DND-41 (cell line): Measurements from ENCODE around the gene NDUFB11.

ENCODE experiments used
- ATAC-seq: fragments of 200-7000 bp; cut with Tn5 transposase; 3 replicates; pipeline ENCODE4 v1.9.1; 2021; ENCODE audit warnings: low read depth; ENCODE audit not compliant: insufficient read depth
- DNase-seq: peaks from one replicate; pipeline ENCODE4 v3.0.0-alpha.2; 2020
- H2AFZ ChIP-seq: 2 replicates; pipeline ENCODE4 v1.6.0; 2012; ENCODE audit warnings: low read depth, low read length
- H3K27ac ChIP-seq: 2 replicates; pipeline ENCODE4 v1.5.1; 2012; ENCODE audit warnings: low read length, inconsistent platforms
- H3K27me3 ChIP-seq: fragments of 200-600 bp; sonication (generic); 2 replicates; pipeline ENCODE4 v1.6.0; 2012; ENCODE audit warnings: low read length, mild to moderate bottlenecking, inconsistent platforms; ENCODE audit not compliant: insufficient read depth, poor library complexity
- H3K36me3 ChIP-seq: 2 replicates; pipeline ENCODE4 v1.5.1; 2012; ENCODE audit warnings: low read length, inconsistent platforms; ENCODE audit not compliant: insufficient read depth
- H3K4me1 ChIP-seq: 2 replicates; pipeline ENCODE4 v1.5.1; 2012; ENCODE audit warnings: mild to moderate bottlenecking, low read length; ENCODE audit not compliant: insufficient read depth
- H3K4me2 ChIP-seq: 2 replicates; pipeline ENCODE4 v1.6.0; 2012; ENCODE audit warnings: mild to moderate bottlenecking, moderate library complexity, low read length, inconsistent platforms; ENCODE audit not compliant: insufficient read depth
- H3K4me3 ChIP-seq, 2 experiments: fragments of 200-600 bp in 1 of 2; shearing (Covaris generic) in 1 of 2; 2 replicates each; pipeline ENCODE4 v1.5.1; 2012 to 2016; ENCODE audit warnings: inconsistent platforms in 2 of 2, low read length in 2 of 2, mild to moderate bottlenecking in 2 of 2, low read depth in 1 of 2, moderate library complexity in 1 of 2
- H3K79me2 ChIP-seq: 2 replicates; pipeline ENCODE4 v1.6.0; 2012; ENCODE audit warnings: low read length, inconsistent platforms; ENCODE audit not compliant: insufficient read depth
- H3K9ac ChIP-seq: 2 replicates; pipeline ENCODE4 v1.6.0; 2012; ENCODE audit warnings: low read depth, mild to moderate bottlenecking, inconsistent platforms, low read length, moderate library complexity
- H3K9me3 ChIP-seq: 2 replicates; pipeline ENCODE4 v1.5.1; 2012; ENCODE audit warnings: low read length, moderate library complexity, mild to moderate bottlenecking, inconsistent platforms; ENCODE audit not compliant: insufficient read depth, severe bottlenecking
- H4K20me1 ChIP-seq: 2 replicates; pipeline ENCODE4 v1.6.0; 2012; ENCODE audit warnings: low read length; ENCODE audit not compliant: insufficient read depth
- CTCF ChIP-seq: IDR thresholded peaks from 2 replicates; pipeline ENCODE4 v1.5.1; 2012; ENCODE audit warnings: borderline replicate concordance, low read length, moderate library complexity, mild to moderate bottlenecking; ENCODE audit not compliant: poor library complexity, severe bottlenecking; ENCODE audit errors: extremely low read depth
- EZH2 ChIP-seq: IDR thresholded peaks from 3 replicates; pipeline ENCODE4 v1.6.1; 2012; ENCODE audit warnings: borderline replicate concordance, low read depth, mild to moderate bottlenecking, moderate library complexity, low read length, inconsistent platforms; ENCODE audit not compliant: severe bottlenecking

NDUFB11 gene

GRCh38 chrX:47172549-47172948 lies 28.0 kb upstream of the NDUFB11 start:
- TF ChIP-seq CTCF (no peak), EZH2 (no peak)
- H3K36me3 ChIP-seq = peaks cover 91% of the 10 kb centered on the region
- peaks cover 17% of the 10 kb centered on the region for H4K20me1 ChIP-seq
- DNase-seq (no peak), ATAC-seq (no peak)
- H3K9me3 ChIP-seq = no peaks in the 10 kb centered on the region
- H3K4me1 ChIP-seq = no peaks in the 10 kb centered on the region
- H3K79me2 ChIP-seq = peaks cover 27% of the 10 kb centered on the region
- no peak overlapping the region for H3K4me3 ChIP-seq
- H2AFZ ChIP-seq = no peak overlapping the region
- H3K27ac ChIP-seq = no peak overlapping the region
- H3K27me3 ChIP-seq = no peaks in the 10 kb centered on the region
- H3K9ac ChIP-seq = no peak overlapping the region
- H3K4me2 ChIP-seq = no peak overlapping the region

- peaks cover 85% of the 10 kb centered on the region for H3K36me3 ChIP-seq
- no peak overlapping the region for H3K4me3 ChIP-seq
- H3K27me3 ChIP-seq = no peaks in the 10 kb centered on the region
- H2AFZ ChIP-seq = no peak overlapping the region
- H3K27ac ChIP-seq = no peak overlapping the region
- H4K20me1 ChIP-seq = peaks cover 17% of the 10 kb centered on the region
- no peak for ATAC-seq
- H3K4me2 ChIP-seq = no peak overlapping the region
- H3K79me2 ChIP-seq = peaks cover 29% of the 10 kb centered on the region
- TF ChIP-seq CTCF = no peak
- no peak for TF ChIP-seq EZH2
- H3K4me1 ChIP-seq = no peaks in the 10 kb centered on the region
- no peaks in the 10 kb centered on the region for H3K9me3 ChIP-seq
- no peak overlapping the region for H3K9ac ChIP-seq
- no peak for DNase-seq
Measured at GRCh38 chrX:47171996-47172395, 27.5 kb upstream of the NDUFB11 start.

- H3K79me2 ChIP-seq = peaks cover 37% of the 10 kb centered on the region
- no peak overlapping the region for H3K4me2 ChIP-seq
- TF ChIP-seq CTCF (no peak), EZH2 (no peak)
- no peak overlapping the region for H3K4me3 ChIP-seq
- H3K9ac ChIP-seq = no peak overlapping the region
- H3K27me3 ChIP-seq = no peaks in the 10 kb centered on the region
- ATAC-seq (no peak), DNase-seq (no peak)
- peaks cover 14% of the 10 kb centered on the region for H4K20me1 ChIP-seq
- H3K9me3 ChIP-seq = no peaks in the 10 kb centered on the region
- H3K36me3 ChIP-seq = peaks cover 76% of the 10 kb centered on the region
- H3K27ac ChIP-seq = no peak overlapping the region
- H2AFZ ChIP-seq = no peak overlapping the region
- H3K4me1 ChIP-seq = no peaks in the 10 kb centered on the region
Measured at GRCh38 chrX:47170861-47171692, 26.6 kb upstream of the NDUFB11 start.
